Suprapubic skin (tissue), 4 donors: ENCODE data around the gene GYPC.

Experiments
- CTCF ChIP-seq, 2 donors: fragments of 200-600 bp in 1 of 2; fragments of 450-650 bp in 1 of 2; sonication (generic) in 1 of 2; IDR thresholded peaks; one replicate each; pipeline ENCODE4 v1.5.1; 2016 to 2019; ENCODE audit warnings: antibody characterized with exemption in 2 of 2, mild to moderate bottlenecking in 1 of 2, moderate library complexity in 1 of 2
- EP300 ChIP-seq: sonication (generic); formaldehyde crosslinking; IDR thresholded peaks from one replicate; pipeline ENCODE4 v1.6.1; 2017; ENCODE audit warnings: antibody characterized with exemption
- POLR2A ChIP-seq, 2 donors: fragments of 450-650 bp; IDR thresholded peaks; one replicate each; pipeline ENCODE4 v1.6.1; 2017; ENCODE audit warnings: antibody characterized with exemption in 2 of 2, mild to moderate bottlenecking in 2 of 2, moderate library complexity in 2 of 2
- POLR2AphosphoS5 ChIP-seq, 3 donors: sonication (generic); formaldehyde crosslinking; IDR thresholded peaks; one replicate each; pipeline ENCODE4 v1.6.1; 2017; ENCODE audit warnings: antibody characterized with exemption in 3 of 3

- no peak for TF ChIP-seq POLR2AphosphoS5 (IDR thresholded peaks at IDR 0.05)
- no peak for TF ChIP-seq CTCF (IDR thresholded peaks at IDR 0.05)
- TF ChIP-seq POLR2A (IDR thresholded peaks at IDR 0.05) = no peak
- TF ChIP-seq EP300 = no peak
Observed at GRCh38 chr2:126652323-126652891, 3.6 kb upstream of the GYPC start.
